Stimulated activated naive B cell treated with anti-CD40 and anti-IgM and Interleukin-4, amounts not matched to agents 10 μg/mL and 1 μg/mL and 100 μg/mL, for 72 hours (primary cell): ENCODE results near the gene MDGA2.

Experiments
- ATAC-seq, 2 donors: fragments of 150-1000 bp; cut with Tn5 transposase; replicated peaks; 2 replicates each; pipeline ENCODE4 v1.10.0; 2021; ENCODE audit warnings: moderate library complexity in 1 of 2
- DNase-seq: peaks from one replicate; pipeline ENCODE4 v3.0.0; 2021
- H3K27ac Mint-ChIP-seq: one replicate; pipeline ENCODE4 v1.8.0; 2022; ENCODE audit warnings: mild to moderate bottlenecking, mixed read lengths
- H3K27me3 Mint-ChIP-seq, 2 donors: one replicate each; pipeline ENCODE4 v1.8.0; 2022; ENCODE audit warnings: mixed read lengths in 2 of 2
- H3K36me3 Mint-ChIP-seq, 2 donors: one replicate each; pipeline ENCODE4 v1.8.0; 2022; ENCODE audit warnings: mixed read lengths in 2 of 2, mild to moderate bottlenecking in 1 of 2
- H3K4me1 Mint-ChIP-seq, 2 donors: one replicate each; pipeline ENCODE4 v1.8.0; 2022; ENCODE audit warnings: mixed read lengths in 2 of 2, mild to moderate bottlenecking in 1 of 2
- H3K4me3 Mint-ChIP-seq, 2 donors: one replicate each; pipeline ENCODE4 v1.8.0; 2022; ENCODE audit warnings: mild to moderate bottlenecking in 2 of 2, mixed read lengths in 2 of 2, moderate library complexity in 1 of 2
- H3K9me3 Mint-ChIP-seq, 2 donors: one replicate each; pipeline ENCODE4 v1.8.0; 2022; ENCODE audit warnings: mixed read lengths in 2 of 2, mild to moderate bottlenecking in 1 of 2

The MDGA2 gene

DNA sequence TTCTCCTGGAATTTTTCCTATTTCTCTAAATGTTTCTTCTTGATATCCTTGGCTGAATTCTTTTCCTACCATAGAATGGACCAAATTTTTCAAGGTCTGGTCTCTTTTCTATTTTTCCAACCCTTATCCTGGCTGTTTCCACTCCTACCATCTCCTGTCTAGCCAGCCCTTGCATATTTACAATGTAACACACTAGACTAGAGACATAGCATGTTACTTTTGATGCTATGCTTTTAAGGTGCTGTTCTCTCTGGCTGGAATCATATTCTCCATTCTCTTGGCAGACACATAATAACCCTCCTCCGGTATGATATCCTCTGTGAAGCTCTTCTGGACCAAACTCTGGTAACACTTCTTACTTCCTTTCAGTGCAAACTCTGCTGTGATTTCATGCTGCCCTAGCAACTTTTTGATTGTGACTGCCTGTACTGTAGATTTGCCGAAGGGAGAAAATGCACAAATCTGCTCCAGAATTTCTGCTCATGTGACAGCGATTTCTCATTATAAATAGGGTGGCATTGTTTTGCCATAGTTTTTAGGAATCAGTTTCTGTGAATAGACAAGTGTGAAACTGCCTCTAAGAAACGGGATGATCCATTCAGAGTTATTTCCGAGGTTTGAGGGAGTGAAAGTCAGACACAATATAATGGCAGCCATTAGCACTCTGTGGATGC, 284.4 kb downstream of the MDGA2 start:
- ATAC-seq (no peak), DNase-seq (no peak)
- Mint-ChIP-seq H3K4me3 (no peak overlapping the region), H3K9me3 (no peaks in the 10 kb centered on the region), H3K4me1 (no peaks in the 10 kb centered on the region), H3K27me3 (no peaks in the 10 kb centered on the region), H3K36me3 (no peaks in the 10 kb centered on the region), H3K27ac (no peak overlapping the region)

DNA sequence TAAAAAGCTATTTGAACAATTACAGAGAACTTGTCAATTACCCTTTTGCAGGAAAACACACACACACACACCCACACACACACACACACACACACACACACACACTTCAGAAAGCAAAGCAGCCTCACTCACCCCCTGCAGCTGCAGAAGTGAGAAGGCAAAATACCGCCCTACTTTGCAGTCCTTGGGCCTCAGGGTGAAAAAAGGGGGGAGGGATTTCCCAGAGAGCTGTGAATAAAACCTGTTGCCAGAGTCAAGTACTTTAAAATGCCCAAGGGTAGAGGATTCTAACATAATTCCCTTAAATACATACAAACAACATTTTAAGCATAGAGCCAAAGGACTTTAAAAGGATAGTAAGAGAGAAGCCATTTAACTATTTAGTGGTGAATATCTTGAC, 285.9 kb downstream of the MDGA2 start:
- H3K4me3 Mint-ChIP-seq = no peak overlapping the region
- no peak overlapping the region for H3K27ac Mint-ChIP-seq
- H3K27me3 Mint-ChIP-seq = no peaks in the 10 kb centered on the region
- H3K4me1 Mint-ChIP-seq = no peaks in the 10 kb centered on the region
- no peaks in the 10 kb centered on the region for H3K9me3 Mint-ChIP-seq
- no peaks in the 10 kb centered on the region for H3K36me3 Mint-ChIP-seq
- ATAC-seq = no peak
- no peak for DNase-seq

DNA sequence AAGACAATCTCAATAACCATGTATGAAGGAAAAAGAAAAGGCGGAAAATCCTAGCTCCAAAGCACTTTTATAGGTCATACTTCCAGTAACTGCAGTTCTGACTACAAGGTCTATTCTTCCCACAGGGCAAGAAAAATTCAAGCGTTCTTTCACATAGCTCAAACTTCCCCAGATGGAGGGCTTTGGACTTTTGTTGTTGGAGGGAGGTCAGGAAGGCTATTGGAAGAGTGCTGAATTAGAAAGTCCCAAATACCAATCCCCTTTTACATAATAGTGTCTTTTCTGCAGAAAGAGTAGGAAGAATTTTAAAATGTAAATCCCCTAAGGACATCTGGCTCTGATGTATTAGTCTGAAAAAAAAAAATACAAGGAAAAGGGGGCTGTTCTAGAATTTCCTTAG, 309.4 kb downstream of the MDGA2 start:
- H3K4me1 Mint-ChIP-seq = no peaks in the 10 kb centered on the region
- no peak for DNase-seq
- no peak overlapping the region for H3K27ac Mint-ChIP-seq
- peaks cover 0 to 2% of the 10 kb centered on the region in 2 donors for H3K9me3 Mint-ChIP-seq
- H3K36me3 Mint-ChIP-seq = no peaks in the 10 kb centered on the region
- ATAC-seq = no peak
- no peaks in the 10 kb centered on the region for H3K27me3 Mint-ChIP-seq
- H3K4me3 Mint-ChIP-seq = no peak overlapping the region

DNA sequence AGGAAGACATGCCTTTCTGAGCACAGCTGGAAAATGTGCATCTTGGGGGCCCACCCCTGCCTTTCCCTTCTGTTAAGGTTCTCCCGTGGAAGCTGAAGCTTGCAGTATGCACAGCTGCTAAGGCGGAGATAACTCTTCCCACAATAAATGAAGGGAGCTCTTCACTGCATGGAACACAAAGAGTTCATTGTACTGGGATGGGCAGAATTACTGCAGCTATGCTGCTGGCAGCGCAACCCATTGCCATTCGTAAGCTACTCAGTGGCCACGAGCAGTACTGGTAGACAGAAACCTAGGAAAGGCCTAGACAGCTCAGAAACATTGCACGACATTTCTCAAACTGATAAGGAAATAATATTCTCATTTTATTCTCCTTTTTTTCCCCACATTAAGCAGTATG, 310.2 kb downstream of the MDGA2 start:
- Mint-ChIP-seq H3K27ac (no peak overlapping the region), H3K36me3 (no peaks in the 10 kb centered on the region), H3K4me3 (no peak overlapping the region), H3K27me3 (no peaks in the 10 kb centered on the region), H3K4me1 (no peaks in the 10 kb centered on the region), H3K9me3 (peaks cover 0 to 2% of the 10 kb centered on the region in 2 donors)
- ATAC-seq = no peak
- DNase-seq = no peak

- peaks cover 4% of the 10 kb centered on the region in 2 donors for H3K9me3 Mint-ChIP-seq
- no peaks in the 10 kb centered on the region for H3K4me1 Mint-ChIP-seq
- no peak for DNase-seq
- H3K4me3 Mint-ChIP-seq = no peak overlapping the region
- H3K36me3 Mint-ChIP-seq = no peaks in the 10 kb centered on the region
- H3K27ac Mint-ChIP-seq = no peak overlapping the region
- ATAC-seq = peak in 1 of 2 donors; percentile 16
- H3K27me3 Mint-ChIP-seq = no peaks in the 10 kb centered on the region
Observed at GRCh38 chr14:47353186-47353585, 322.2 kb downstream of the MDGA2 start.

DNA sequence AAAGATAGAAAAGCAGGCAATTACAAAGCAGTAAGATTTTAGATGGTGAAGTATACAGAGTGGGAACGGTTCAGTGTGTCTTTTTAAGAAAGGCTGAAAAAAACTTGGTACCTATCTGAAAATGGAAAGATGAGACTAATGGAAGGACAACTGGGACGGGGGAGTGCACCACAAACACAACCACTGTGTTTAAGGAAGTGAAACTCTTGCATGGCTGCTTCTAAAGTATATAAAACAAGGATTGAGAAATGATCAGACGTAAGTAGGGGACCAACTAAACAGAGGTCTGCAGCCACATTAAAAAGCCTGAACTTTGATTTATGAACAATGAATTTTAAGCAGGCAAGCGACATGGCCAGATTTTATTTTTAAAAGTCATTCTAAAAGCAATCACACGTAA, 328.6 kb downstream of the MDGA2 start:
- ATAC-seq (peak; percentile 95 to 97), DNase-seq (no peak)
- Mint-ChIP-seq H3K27me3 (no peaks in the 10 kb centered on the region), H3K36me3 (no peaks in the 10 kb centered on the region), H3K9me3 (peaks cover 0 to 4% of the 10 kb centered on the region in 2 donors), H3K27ac (no peak overlapping the region), H3K4me3 (no peak overlapping the region), H3K4me1 (no peaks in the 10 kb centered on the region)

DNA sequence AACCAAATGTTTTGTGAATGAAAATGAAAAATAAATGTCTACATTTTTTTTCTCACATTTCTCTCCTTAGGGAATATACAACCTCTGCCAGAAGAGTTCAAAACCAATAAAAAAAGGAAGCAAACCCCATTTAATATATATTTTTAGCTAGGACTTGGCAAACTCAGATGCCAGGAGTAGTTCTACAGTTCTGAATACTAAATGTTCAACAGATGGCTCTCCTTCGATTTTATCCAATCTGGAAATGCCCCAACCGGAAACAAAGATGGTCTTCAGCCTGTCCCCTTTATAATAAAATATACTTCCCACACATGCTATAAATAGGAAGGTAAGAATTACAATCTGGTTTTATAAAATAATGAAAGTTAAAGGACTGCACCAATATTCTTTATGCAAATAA, 330.4 kb downstream of the MDGA2 start:
- no peaks in the 10 kb centered on the region for H3K9me3 Mint-ChIP-seq
- H3K36me3 Mint-ChIP-seq = no peaks in the 10 kb centered on the region
- DNase-seq (no peak), ATAC-seq (no peak)
- H3K27ac Mint-ChIP-seq = no peak overlapping the region
- H3K4me1 Mint-ChIP-seq = no peaks in the 10 kb centered on the region
- H3K27me3 Mint-ChIP-seq = no peaks in the 10 kb centered on the region
- no peak overlapping the region for H3K4me3 Mint-ChIP-seq

DNA sequence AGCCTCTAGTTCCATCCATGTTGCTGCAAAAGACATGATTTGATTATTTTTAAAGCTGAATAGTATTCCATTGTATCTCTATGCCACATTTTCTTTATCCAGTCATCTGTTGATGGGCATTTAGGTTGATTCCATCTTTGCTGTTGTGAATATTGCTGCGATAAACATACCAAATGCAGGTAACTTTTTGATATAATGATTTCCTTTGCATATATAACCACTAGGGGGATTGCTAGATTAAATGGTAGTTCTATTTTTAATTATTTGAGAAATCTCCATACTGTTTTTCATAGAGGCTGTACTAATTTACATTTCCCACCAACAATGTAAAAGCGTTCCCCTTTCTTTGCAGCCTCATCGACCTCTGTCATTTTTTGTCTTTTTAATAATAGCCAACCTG, 342.5 kb downstream of the MDGA2 start:
- ATAC-seq (no peak), DNase-seq (no peak)
- Mint-ChIP-seq H3K27ac (no peak overlapping the region), H3K4me1 (no peaks in the 10 kb centered on the region), H3K36me3 (no peaks in the 10 kb centered on the region), H3K4me3 (no peak overlapping the region), H3K9me3 (no peaks in the 10 kb centered on the region), H3K27me3 (no peaks in the 10 kb centered on the region)

- no peaks in the 10 kb centered on the region for H3K9me3 Mint-ChIP-seq
- no peak overlapping the region for H3K27ac Mint-ChIP-seq
- DNase-seq (no peak), ATAC-seq (no peak)
- H3K4me3 Mint-ChIP-seq = no peak overlapping the region
- no peaks in the 10 kb centered on the region for H3K4me1 Mint-ChIP-seq
- H3K27me3 Mint-ChIP-seq = no peaks in the 10 kb centered on the region
- H3K36me3 Mint-ChIP-seq = no peaks in the 10 kb centered on the region
Observed at GRCh38 chr14:47332106-47332505, 343.3 kb downstream of the MDGA2 start.

DNA sequence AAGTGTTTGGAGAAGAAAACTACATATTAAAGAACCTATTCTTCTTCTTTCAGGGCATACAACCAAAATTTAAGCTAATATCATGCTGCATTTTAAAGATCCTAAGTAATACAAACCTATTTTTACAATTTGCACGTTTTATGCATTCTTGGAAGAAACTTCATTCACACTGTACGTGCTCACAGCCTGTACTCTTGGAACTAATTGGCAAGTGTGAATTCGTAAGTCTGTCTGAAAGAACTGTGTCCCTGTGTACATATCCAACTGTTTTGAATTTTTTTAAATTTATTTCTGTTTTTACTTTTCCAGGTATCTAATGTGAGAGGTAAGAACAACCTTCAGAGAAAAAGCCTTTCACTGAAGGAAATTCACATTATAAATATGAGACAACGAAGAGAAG, 347.0 kb downstream of the MDGA2 start:
- no peaks in the 10 kb centered on the region for H3K4me1 Mint-ChIP-seq
- no peak for ATAC-seq
- H3K27ac Mint-ChIP-seq = no peak overlapping the region
- H3K36me3 Mint-ChIP-seq = no peaks in the 10 kb centered on the region
- no peaks in the 10 kb centered on the region for H3K27me3 Mint-ChIP-seq
- H3K4me3 Mint-ChIP-seq = no peak overlapping the region
- no peak for DNase-seq
- H3K9me3 Mint-ChIP-seq = no peaks in the 10 kb centered on the region

DNA sequence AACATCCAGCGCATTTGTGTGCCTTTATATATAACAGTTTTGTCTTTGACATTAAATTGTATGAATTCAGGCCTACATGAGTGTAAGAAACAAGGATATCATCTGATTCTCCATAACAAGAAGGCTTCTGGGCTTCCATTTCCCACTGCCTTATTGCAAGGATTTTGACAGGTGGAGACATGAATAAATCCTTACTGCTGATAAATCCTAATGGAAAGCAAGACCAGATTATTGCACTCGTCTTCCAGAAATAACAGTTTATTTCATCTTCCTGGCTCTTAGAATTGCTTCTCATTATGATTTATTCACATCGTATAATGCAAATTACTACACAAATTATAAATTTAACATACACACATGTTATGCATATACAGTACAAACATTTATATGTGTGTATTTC, 348.1 kb downstream of the MDGA2 start:
- no peak overlapping the region for H3K4me3 Mint-ChIP-seq
- DNase-seq (no peak), ATAC-seq (no peak)
- H3K27me3 Mint-ChIP-seq = no peaks in the 10 kb centered on the region
- H3K27ac Mint-ChIP-seq = no peak overlapping the region
- H3K4me1 Mint-ChIP-seq = no peaks in the 10 kb centered on the region
- no peaks in the 10 kb centered on the region for H3K36me3 Mint-ChIP-seq
- no peaks in the 10 kb centered on the region for H3K9me3 Mint-ChIP-seq

DNA sequence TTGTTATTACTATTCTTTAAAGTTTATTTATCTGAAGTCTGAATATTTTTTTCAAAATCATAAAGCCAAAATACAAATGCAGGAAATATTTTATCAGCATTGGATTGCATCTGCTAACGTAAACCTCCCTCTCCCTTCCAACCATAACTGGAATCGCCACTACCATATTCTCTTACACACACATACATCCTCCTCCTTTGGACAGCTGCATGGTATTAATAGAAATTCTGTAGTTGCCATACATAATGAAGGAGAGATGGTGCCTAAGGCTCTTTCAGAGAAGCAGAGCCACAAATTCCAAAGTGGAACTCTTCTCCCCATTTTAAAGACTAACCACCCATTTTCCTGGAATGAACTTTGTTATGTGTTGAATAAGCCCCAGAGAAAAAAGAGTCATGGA, 352.7 kb downstream of the MDGA2 start:
- Mint-ChIP-seq H3K27me3 (no peaks in the 10 kb centered on the region), H3K27ac (no peak overlapping the region), H3K4me3 (no peak overlapping the region), H3K9me3 (peaks cover 0 to 3% of the 10 kb centered on the region in 2 donors), H3K36me3 (no peaks in the 10 kb centered on the region), H3K4me1 (no peaks in the 10 kb centered on the region)
- ATAC-seq (no peak), DNase-seq (no peak)

DNA sequence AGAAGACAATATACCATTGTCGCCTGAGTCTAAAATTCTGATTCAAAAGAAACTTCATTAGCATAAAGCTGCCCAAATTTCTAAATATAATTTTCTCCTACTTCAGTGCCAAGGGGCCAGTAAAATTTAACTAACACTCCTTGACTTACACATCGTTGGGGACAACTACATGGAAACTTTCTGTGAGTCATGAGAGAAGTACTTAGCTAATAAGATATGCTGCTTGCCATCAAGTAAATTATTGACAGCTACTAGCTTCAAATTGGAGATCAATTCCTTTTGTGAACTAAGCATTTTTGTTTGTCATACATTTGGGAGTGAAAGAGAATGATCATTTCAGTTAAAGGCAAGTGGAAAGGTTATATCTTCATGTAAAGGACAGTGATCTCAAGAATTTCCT, 373.3 kb downstream of the MDGA2 start:
- Mint-ChIP-seq H3K36me3 (no peaks in the 10 kb centered on the region), H3K27me3 (no peaks in the 10 kb centered on the region), H3K27ac (no peak overlapping the region), H3K4me1 (no peaks in the 10 kb centered on the region), H3K9me3 (no peaks in the 10 kb centered on the region), H3K4me3 (no peak overlapping the region)
- no peak for ATAC-seq
- DNase-seq = no peak

DNA sequence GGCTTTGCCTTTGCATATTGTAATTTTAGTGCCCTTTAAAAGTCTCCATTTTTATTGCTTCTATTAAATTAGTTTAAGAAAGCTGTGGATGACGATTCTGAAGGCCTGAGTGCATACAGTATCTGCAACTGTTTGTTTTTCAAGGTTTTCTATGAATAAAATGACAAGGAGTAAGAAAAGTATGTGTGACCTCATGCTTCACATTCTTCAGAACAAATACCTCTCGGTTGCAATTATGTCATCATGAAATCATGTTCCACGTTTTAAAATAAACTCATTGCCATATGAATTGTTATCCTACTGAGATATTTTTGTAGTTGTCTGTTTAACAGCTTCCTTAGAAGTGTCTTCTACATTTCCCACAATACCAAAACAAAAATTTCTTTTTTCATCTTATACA, 374.6 kb downstream of the MDGA2 start:
- H3K4me3 Mint-ChIP-seq = no peak overlapping the region
- H3K9me3 Mint-ChIP-seq = no peaks in the 10 kb centered on the region
- H3K27ac Mint-ChIP-seq = no peak overlapping the region
- no peak for ATAC-seq
- no peak for DNase-seq
- no peaks in the 10 kb centered on the region for H3K4me1 Mint-ChIP-seq
- H3K36me3 Mint-ChIP-seq = no peaks in the 10 kb centered on the region
- H3K27me3 Mint-ChIP-seq = no peaks in the 10 kb centered on the region

- Mint-ChIP-seq H3K4me1 (no peaks in the 10 kb centered on the region), H3K27ac (no peak overlapping the region), H3K4me3 (no peak overlapping the region), H3K9me3 (no peaks in the 10 kb centered on the region), H3K36me3 (no peaks in the 10 kb centered on the region), H3K27me3 (no peaks in the 10 kb centered on the region)
- DNase-seq (no peak), ATAC-seq (no peak)
Observed at GRCh38 chr14:47297374-47297773, 378.0 kb downstream of the MDGA2 start.

DNA sequence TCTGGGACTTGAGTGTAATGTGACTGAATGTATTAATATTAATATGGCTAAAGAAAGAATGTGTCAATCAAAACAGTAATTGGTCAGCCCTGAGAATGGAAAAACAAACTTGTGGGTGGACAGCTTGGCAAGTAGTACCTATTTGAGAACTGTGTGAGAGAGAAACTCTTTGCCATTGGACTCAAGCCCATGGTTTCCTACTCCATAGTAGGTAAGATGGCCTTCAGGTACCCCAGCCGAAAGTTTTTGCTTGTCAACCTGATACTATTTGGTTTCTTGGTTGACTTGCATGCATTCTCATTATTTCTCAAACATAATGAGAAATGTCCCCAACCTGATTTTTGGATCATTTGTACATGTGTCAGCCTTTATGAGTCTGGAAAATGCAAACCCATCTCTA, 391.1 kb downstream of the MDGA2 start:
- Mint-ChIP-seq H3K36me3 (no peaks in the 10 kb centered on the region), H3K9me3 (no peaks in the 10 kb centered on the region), H3K27me3 (no peaks in the 10 kb centered on the region), H3K27ac (no peak overlapping the region), H3K4me1 (no peaks in the 10 kb centered on the region), H3K4me3 (no peak overlapping the region)
- ATAC-seq (no peak), DNase-seq (no peak)
